Stimulated activated CD4-positive, alpha-beta T cell treated with anti-CD3 and anti-CD28 coated beads, Interleukin-12 subunit alpha, Interleukin-12 subunit beta, amount 100 ng/mL, for 48 hours (primary cell): Measurements from ENCODE around the gene SYNRG.

Experiments
- DNase-seq, 3 donors: peaks; one replicate each; pipeline ENCODE4 v3.0.0-alpha.2; 2020; ENCODE audit warnings: low read depth in 2 of 3, low spot score in 1 of 3

SYNRG gene

GRCh38 chr17:37479025-37479424 lies 130.2 kb downstream of the SYNRG start:
- no peak for DNase-seq

- no peak for DNase-seq
Measured at GRCh38 chr17:37478187-37478586, 131.0 kb downstream of the SYNRG start.

- no peak for DNase-seq
Measured at GRCh38 chr17:37476431-37477120, 132.6 kb downstream of the SYNRG start.

- DNase-seq: no peak
Measured at GRCh38 chr17:37475731-37476420, 133.3 kb downstream of the SYNRG start.

- no peak for DNase-seq
Measured at GRCh38 chr17:37470181-37470580, 139.0 kb downstream of the SYNRG start.

- no peak for DNase-seq
Measured at GRCh38 chr17:37466471-37466870, 142.7 kb downstream of the SYNRG start.

GRCh38 chr17:37465069-37465616 lies 144.1 kb downstream of the SYNRG start:
- DNase-seq: no peak
